Effector memory CD8-positive, alpha-beta T cell (primary cell): ENCODE results near the gene PLXNB2.

Experiments
- ATAC-seq: fragments of 150-1000 bp; cut with Tn5 transposase; replicated peaks from 2 replicates; pipeline ENCODE4 v1.10.0; 2021; ENCODE audit warnings: mild to moderate bottlenecking, moderate library complexity
- DNase-seq, 3 experiments: peaks; one replicate each; pipeline ENCODE4 v3.0.0; 2021
- H3K27ac Mint-ChIP-seq, 2 donors: one replicate each; pipeline ENCODE4 v1.8.0; 2022; ENCODE audit warnings: mild to moderate bottlenecking in 2 of 2, mixed read lengths in 2 of 2, moderate library complexity in 2 of 2
- H3K27me3 Mint-ChIP-seq, 2 donors: one replicate each; pipeline ENCODE4 v1.8.0; 2022; ENCODE audit warnings: mixed read lengths in 2 of 2
- H3K36me3 Mint-ChIP-seq: one replicate; pipeline ENCODE4 v1.8.0; 2022; ENCODE audit warnings: mild to moderate bottlenecking, moderate library complexity, mixed read lengths; ENCODE audit not compliant: insufficient read depth
- H3K4me1 Mint-ChIP-seq, 2 donors: one replicate each; pipeline ENCODE4 v1.8.0; 2022; ENCODE audit warnings: low read depth in 2 of 2, mixed read lengths in 2 of 2
- H3K4me3 Mint-ChIP-seq, 2 donors: one replicate each; pipeline ENCODE4 v1.8.0; 2022; ENCODE audit warnings: mild to moderate bottlenecking in 2 of 2, mixed read lengths in 2 of 2, moderate library complexity in 2 of 2
- H3K9me3 Mint-ChIP-seq, 2 donors: one replicate each; pipeline ENCODE4 v1.8.0; 2022; ENCODE audit warnings: mixed read lengths in 2 of 2

The PLXNB2 gene

GRCh38 chr22:50311606-50312351, 4.3 kb upstream of the PLXNB2 start:
- no peak for ATAC-seq
- Mint-ChIP-seq H3K27ac (no peak overlapping the region), H3K27me3 (no peaks in the 10 kb centered on the region), H3K36me3 (peaks cover 3% of the 10 kb centered on the region), H3K9me3 (no peaks in the 10 kb centered on the region), H3K4me3 (no peak overlapping the region), H3K4me1 (peaks cover 17% of the 10 kb centered on the region in 2 donors)
- DNase-seq, result no peak

GRCh38 chr22:50310949-50311444, 3.6 kb upstream of the PLXNB2 start:
- Mint-ChIP-seq H3K9me3 (no peaks in the 10 kb centered on the region), H3K36me3 (peaks cover 3% of the 10 kb centered on the region), H3K27ac (no peak overlapping the region), H3K4me1 (peaks cover 17 to 20% of the 10 kb centered on the region in 2 donors), H3K27me3 (peaks cover 3 to 5% of the 10 kb centered on the region in 2 donors), H3K4me3 (no peak overlapping the region)
- ATAC-seq (no peak), DNase-seq (no peak)

- Mint-ChIP-seq H3K27ac (no peak overlapping the region), H3K27me3 (peaks cover 9 to 13% of the 10 kb centered on the region in 2 donors), H3K4me1 (peaks cover 13 to 18% of the 10 kb centered on the region in 2 donors), H3K4me3 (no peak overlapping the region), H3K9me3 (no peaks in the 10 kb centered on the region), H3K36me3 (peaks cover 3% of the 10 kb centered on the region)
- no peak for ATAC-seq
- DNase-seq, result no peak
These were observed 2.7 kb upstream of the PLXNB2 start for GRCh38 chr22:50310031-50310722.

GRCh38 chr22:50309601-50309991, 2.1 kb upstream of the PLXNB2 start:
- Mint-ChIP-seq H3K4me3 (peak overlapping the region in 1 of 2 donors; percentile 27), H3K27me3 (peaks cover 13 to 19% of the 10 kb centered on the region in 2 donors), H3K9me3 (no peaks in the 10 kb centered on the region), H3K36me3 (peaks cover 3% of the 10 kb centered on the region), H3K27ac (no peak overlapping the region), H3K4me1 (peaks cover 10 to 15% of the 10 kb centered on the region in 2 donors)
- DNase-seq (no peak), ATAC-seq (no peak)

- Mint-ChIP-seq H3K9me3 (no peaks in the 10 kb centered on the region), H3K27ac (peak overlapping the region; percentile 23 to 73), H3K27me3 (peaks cover 13 to 24% of the 10 kb centered on the region in 2 donors), H3K4me1 (peaks cover 5 to 10% of the 10 kb centered on the region in 2 donors), H3K4me3 (peak overlapping the region; percentile 58 to 70), H3K36me3 (peaks cover 3% of the 10 kb centered on the region)
- ATAC-seq (no peak), DNase-seq (no peak)
These were observed 1.6 kb upstream of the PLXNB2 start for GRCh38 chr22:50308986-50309600.

GRCh38 chr22:50308597-50308935, 1.1 kb upstream of the PLXNB2 start:
- Mint-ChIP-seq H3K36me3 (peaks cover 3% of the 10 kb centered on the region), H3K9me3 (no peaks in the 10 kb centered on the region), H3K4me1 (peaks cover 0 to 5% of the 10 kb centered on the region in 2 donors), H3K4me3 (peak overlapping the region; percentile 58 to 70), H3K27me3 (peaks cover 13 to 29% of the 10 kb centered on the region in 2 donors), H3K27ac (peak overlapping the region; percentile 23 to 73)
- ATAC-seq (no peak), DNase-seq (no peak)

- H3K4me1 Mint-ChIP-seq, result peaks cover 0 to 5% of the 10 kb centered on the region in 2 donors
- no peaks in the 10 kb centered on the region for H3K9me3 Mint-ChIP-seq
- peaks cover 3% of the 10 kb centered on the region for H3K36me3 Mint-ChIP-seq
- ATAC-seq, result no peak
- peaks cover 13 to 34% of the 10 kb centered on the region in 2 donors for H3K27me3 Mint-ChIP-seq
- peak overlapping the region; percentile 58 to 63 for H3K4me3 Mint-ChIP-seq
- H3K27ac Mint-ChIP-seq, result no peak overlapping the region
- no peak for DNase-seq
These were observed 597 bp upstream of the PLXNB2 start for GRCh38 chr22:50307890-50308596.

GRCh38 chr22:50305923-50306566, 1.4 kb downstream of the PLXNB2 start:
- DNase-seq (no peak), ATAC-seq (no peak)
- no peaks in the 10 kb centered on the region for H3K9me3 Mint-ChIP-seq
- peak overlapping the region; percentile 29 to 53 for H3K4me3 Mint-ChIP-seq
- no peak overlapping the region for H3K27ac Mint-ChIP-seq
- peaks cover 0 to 5% of the 10 kb centered on the region in 2 donors for H3K4me1 Mint-ChIP-seq
- H3K36me3 Mint-ChIP-seq, result peaks cover 3% of the 10 kb centered on the region
- peaks cover 13 to 42% of the 10 kb centered on the region in 2 donors for H3K27me3 Mint-ChIP-seq

- H3K36me3 Mint-ChIP-seq, result peaks cover 3% of the 10 kb centered on the region
- peak overlapping the region in 1 of 2 donors; percentile 53 for H3K4me3 Mint-ChIP-seq
- no peak overlapping the region for H3K27ac Mint-ChIP-seq
- ATAC-seq, result no peak
- no peaks in the 10 kb centered on the region for H3K9me3 Mint-ChIP-seq
- no peak for DNase-seq
- peaks cover 13 to 42% of the 10 kb centered on the region in 2 donors for H3K27me3 Mint-ChIP-seq
- peaks cover 0 to 5% of the 10 kb centered on the region in 2 donors for H3K4me1 Mint-ChIP-seq
These were observed 2.0 kb downstream of the PLXNB2 start for GRCh38 chr22:50305393-50305922.

- ATAC-seq (peak; percentile 14), DNase-seq (no peak)
- peaks cover 13 to 42% of the 10 kb centered on the region in 2 donors for H3K27me3 Mint-ChIP-seq
- no peaks in the 10 kb centered on the region for H3K9me3 Mint-ChIP-seq
- H3K36me3 Mint-ChIP-seq, result peaks cover 3% of the 10 kb centered on the region
- H3K4me1 Mint-ChIP-seq, result peaks cover 0 to 5% of the 10 kb centered on the region in 2 donors
- H3K4me3 Mint-ChIP-seq, result no peak overlapping the region
- H3K27ac Mint-ChIP-seq, result no peak overlapping the region
These were observed 2.7 kb downstream of the PLXNB2 start for GRCh38 chr22:50304528-50305392.

GRCh38 chr22:50303848-50304527, 3.5 kb downstream of the PLXNB2 start:
- H3K4me1 Mint-ChIP-seq, result peaks cover 0 to 5% of the 10 kb centered on the region in 2 donors
- no peak overlapping the region for H3K27ac Mint-ChIP-seq
- H3K27me3 Mint-ChIP-seq, result peaks cover 13 to 42% of the 10 kb centered on the region in 2 donors
- DNase-seq (no peak), ATAC-seq (peak; percentile 10)
- H3K4me3 Mint-ChIP-seq, result no peak overlapping the region
- peaks cover 3% of the 10 kb centered on the region for H3K36me3 Mint-ChIP-seq
- H3K9me3 Mint-ChIP-seq, result no peaks in the 10 kb centered on the region
